Left ventricle myocardium inferior (tissue), 1 donor: ENCODE data around the gene TFB1M. TPM values are rescaled to one million over a fixed set of nuclear protein-coding genes. Genes with fewer than 3 reads are reported as not detected.
"Not testable (repeated sequence)": the region's sequence is repeated elsewhere in the genome, so short reads cannot be mapped to it uniquely, and the experiment has no call there.

Experiments
- DNase-seq: peaks from one replicate; pipeline ENCODE4 v3.0.0-alpha.2; 2020
- H3K27ac ChIP-seq: fragments of 200-600 bp; replicated peaks from 2 replicates; pipeline ENCODE4 v1.8.0; 2021
- H3K27me3 ChIP-seq: fragments of 200-600 bp; 2 replicates; pipeline ENCODE4 v1.8.0; 2021; ENCODE audit warnings: low read depth
- H3K36me3 ChIP-seq: fragments of 200-600 bp; 2 replicates; pipeline ENCODE4 v1.8.0; 2021
- H3K4me1 ChIP-seq: fragments of 200-600 bp; 2 replicates; pipeline ENCODE4 v1.8.0; 2021
- H3K4me3 ChIP-seq: fragments of 200-600 bp; 2 replicates; pipeline ENCODE4 v1.8.0; 2021; ENCODE audit warnings: mild to moderate bottlenecking, moderate library complexity
- H3K9me3 ChIP-seq: fragments of 200-600 bp; replicated peaks from 2 replicates; pipeline ENCODE4 v1.8.0; 2021
- intact Hi-C: fragments of 100-400 bp; cut with micrococcal nuclease; formaldehyde crosslinking; loops from one replicate; pipeline ENCODE4 v1.11.0; 2022
- total RNA-seq: library from RNA; stranded (reverse); fragmentation: NEBNext Ultra II Directional; extraction: Animal tissue kit (Norgen Biotek cat#: 25700); gene quantifications from one replicate; pipeline ENCODE4 v1.2.1, GENCODE V29; 2021
- TF ChIP-seq, protein P1 (sequence below): fragments of 200-600 bp; IDR thresholded peaks from 2 replicates; pipeline ENCODE4 v1.8.0; 2021; ENCODE audit warnings: antibody characterized with exemption, mild to moderate bottlenecking, borderline replicate concordance
- donor health status: DM: no; HTN: yes; CAD: no; lungs with severe emphysema.

The TFB1M gene
- total RNA-seq, 1 donor from 2014 or later = 18.8 TPM

DNA sequence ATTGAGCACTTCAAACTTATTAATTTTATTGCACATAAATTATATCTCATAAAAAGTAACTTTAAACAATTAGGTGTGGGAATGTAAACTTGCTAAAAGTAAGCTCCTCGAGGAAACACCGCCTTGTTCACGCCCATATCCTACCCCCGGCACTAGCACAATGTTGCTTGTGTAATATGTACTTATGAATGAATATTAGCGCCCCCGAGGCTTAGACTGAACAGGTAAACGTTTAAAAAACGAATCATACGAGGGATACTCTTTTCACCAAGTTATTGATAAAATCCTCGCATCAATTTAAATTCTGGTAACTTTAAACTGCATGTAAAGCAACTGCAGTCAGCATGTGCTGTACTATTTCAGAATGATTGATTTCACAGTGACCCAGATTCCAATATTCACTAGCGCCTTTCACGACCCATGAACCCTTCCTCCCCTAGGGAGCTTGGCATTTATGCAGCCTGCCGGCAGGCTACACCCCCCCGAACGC, 637 bp downstream of the TFB1M start:
- Histone ChIP-seq H3K27ac (peak overlapping the region; percentile 96), H3K9me3 (no peaks in the 10 kb centered on the region), H3K27me3 (no peaks in the 10 kb centered on the region), H3K36me3 (peaks cover 6% of the 10 kb centered on the region), H3K4me3 (peak overlapping the region; percentile 83), H3K4me1 (peaks cover 36% of the 10 kb centered on the region)
- intact Hi-C loops = no loop called here
- no peak for DNase-seq
- TF ChIP-seq, protein P1, sequence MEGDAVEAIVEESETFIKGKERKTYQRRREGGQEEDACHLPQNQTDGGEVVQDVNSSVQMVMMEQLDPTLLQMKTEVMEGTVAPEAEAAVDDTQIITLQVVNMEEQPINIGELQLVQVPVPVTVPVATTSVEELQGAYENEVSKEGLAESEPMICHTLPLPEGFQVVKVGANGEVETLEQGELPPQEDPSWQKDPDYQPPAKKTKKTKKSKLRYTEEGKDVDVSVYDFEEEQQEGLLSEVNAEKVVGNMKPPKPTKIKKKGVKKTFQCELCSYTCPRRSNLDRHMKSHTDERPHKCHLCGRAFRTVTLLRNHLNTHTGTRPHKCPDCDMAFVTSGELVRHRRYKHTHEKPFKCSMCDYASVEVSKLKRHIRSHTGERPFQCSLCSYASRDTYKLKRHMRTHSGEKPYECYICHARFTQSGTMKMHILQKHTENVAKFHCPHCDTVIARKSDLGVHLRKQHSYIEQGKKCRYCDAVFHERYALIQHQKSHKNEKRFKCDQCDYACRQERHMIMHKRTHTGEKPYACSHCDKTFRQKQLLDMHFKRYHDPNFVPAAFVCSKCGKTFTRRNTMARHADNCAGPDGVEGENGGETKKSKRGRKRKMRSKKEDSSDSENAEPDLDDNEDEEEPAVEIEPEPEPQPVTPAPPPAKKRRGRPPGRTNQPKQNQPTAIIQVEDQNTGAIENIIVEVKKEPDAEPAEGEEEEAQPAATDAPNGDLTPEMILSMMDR = no peak

DNA sequence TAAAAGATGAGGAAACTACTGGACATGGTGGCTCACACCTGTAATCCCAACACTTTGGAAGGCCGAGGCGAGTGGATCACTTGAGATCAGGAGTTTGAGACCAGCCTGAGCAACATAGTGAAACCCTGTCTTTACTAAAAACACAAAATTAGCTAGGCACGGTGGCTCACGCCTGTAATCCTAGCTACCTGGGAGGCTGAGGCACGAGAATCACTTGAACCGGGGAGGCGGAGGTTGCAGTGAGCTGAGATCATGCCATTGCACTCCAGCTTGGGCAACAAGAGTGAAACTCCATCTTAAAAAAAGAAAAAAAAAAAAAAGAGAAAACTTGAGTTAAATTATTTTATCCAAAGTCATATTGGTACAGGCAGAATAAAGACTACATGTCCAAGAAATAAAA, 1.3 kb downstream of the TFB1M start:
- intact Hi-C loops, H3K27me3 ChIP-seq, DNase-seq, H3K9me3 ChIP-seq, H3K27ac ChIP-seq: not testable (repeated sequence)
- Histone ChIP-seq H3K36me3 (peaks cover 13% of the 10 kb centered on the region), H3K4me3 (peak overlapping the region; percentile 83), H3K4me1 (peaks cover 36% of the 10 kb centered on the region)

DNA sequence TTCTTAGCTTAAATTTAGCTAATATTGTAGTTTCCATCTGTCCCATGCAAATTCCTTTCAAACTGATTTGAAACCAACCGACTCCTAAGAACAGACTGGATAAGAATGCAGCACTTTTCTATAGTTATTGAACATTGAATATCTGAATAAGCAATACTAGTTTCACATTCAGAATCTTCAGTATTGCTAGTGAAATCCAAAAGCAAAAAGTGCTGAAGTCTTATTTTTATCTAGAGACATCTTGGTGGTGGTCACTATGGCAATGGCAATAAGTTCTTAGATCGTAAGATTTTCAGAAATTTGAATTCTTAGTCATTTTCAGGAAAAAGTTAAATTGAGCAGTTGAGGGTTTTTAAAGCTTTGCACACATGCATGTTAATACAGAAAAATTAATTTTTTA, 2.7 kb downstream of the TFB1M start:
- DNase-seq = no peak
- no peaks in the 10 kb centered on the region for H3K27me3 ChIP-seq
- H3K27ac ChIP-seq = no peak overlapping the region
- peaks cover 36% of the 10 kb centered on the region for H3K4me1 ChIP-seq
- no peak overlapping the region for H3K4me3 ChIP-seq
- H3K9me3 ChIP-seq = no peaks in the 10 kb centered on the region
- intact Hi-C loops = no loop called here
- H3K36me3 ChIP-seq = peaks cover 20% of the 10 kb centered on the region
- TF ChIP-seq, protein P1 = no peak

DNA sequence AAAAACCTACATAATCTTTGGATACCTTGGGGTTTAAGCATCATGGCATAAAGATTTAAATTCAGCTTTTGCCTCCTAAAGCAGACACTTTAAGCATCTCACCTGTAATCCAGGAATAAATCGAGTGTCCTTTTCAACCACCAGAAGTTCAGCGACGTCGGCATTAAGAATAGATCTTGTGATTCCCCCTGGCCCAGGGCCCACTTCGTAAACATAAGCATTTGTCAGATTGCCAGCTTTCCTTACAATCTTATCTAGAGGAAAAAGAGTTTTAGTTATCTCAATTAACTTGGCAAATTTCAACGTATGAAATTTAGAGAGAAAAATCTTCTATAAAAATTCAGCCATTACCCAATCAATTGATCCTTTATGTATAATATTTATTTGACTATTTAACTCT, 3.2 kb downstream of the TFB1M start:
- Histone ChIP-seq H3K9me3 (no peaks in the 10 kb centered on the region), H3K27me3 (no peaks in the 10 kb centered on the region)
- intact Hi-C loops = no loop called here

DNA sequence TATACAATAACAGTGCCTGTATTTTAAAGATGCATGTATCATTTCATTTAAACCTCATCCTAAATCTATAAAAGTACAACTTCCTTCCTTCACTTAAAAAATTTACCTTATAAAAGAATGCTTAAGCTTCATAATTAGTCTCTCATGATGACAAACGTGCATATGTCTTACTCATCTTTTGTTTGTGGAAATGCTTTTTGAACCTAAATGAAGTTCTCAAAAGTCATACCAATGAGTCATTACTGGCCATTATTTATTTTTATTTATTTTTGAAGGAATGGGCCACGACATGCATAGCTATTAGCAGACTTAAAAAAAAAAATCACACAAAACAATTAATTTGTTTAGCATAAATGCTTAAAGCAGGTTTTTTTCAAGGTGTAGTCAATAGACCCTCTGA, 3.7 kb downstream of the TFB1M start:
- Histone ChIP-seq H3K9me3 (no peaks in the 10 kb centered on the region), H3K27ac (no peak overlapping the region), H3K4me1 (peaks cover 40% of the 10 kb centered on the region), H3K4me3 (no peak overlapping the region), H3K36me3 (peaks cover 21% of the 10 kb centered on the region), H3K27me3 (no peaks in the 10 kb centered on the region)
- intact Hi-C loops = no loop called here
- TF ChIP-seq, protein P1 = no peak
- DNase-seq = no peak

More for the DNA sequence above, 3.2 kb downstream of the TFB1M start:
- no peak for DNase-seq
- Histone ChIP-seq H3K27ac (no peak overlapping the region), H3K36me3 (peaks cover 21% of the 10 kb centered on the region), H3K4me3 (no peak overlapping the region), H3K4me1 (peaks cover 37% of the 10 kb centered on the region)
- TF ChIP-seq, protein P1 = no peak

DNA sequence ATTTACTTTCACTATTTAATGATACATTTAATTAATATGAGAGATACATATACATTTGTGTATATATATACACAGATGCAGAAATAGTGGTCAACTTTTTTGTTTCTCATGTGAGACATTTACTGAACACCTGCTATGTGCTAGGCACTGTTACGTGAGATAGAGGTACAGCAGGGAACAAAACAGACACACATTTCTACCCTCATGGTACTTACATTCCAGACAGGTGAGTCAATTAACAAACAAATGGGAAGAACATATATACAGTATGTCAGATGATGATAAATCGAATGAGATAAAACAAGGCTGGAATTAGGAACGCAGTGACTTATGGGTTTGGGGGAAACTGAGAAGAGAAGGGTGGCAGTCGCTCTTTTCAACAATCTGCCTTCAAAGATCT, 5.1 kb downstream of the TFB1M start:
- intact Hi-C loops = no loop called here
- H3K27me3 ChIP-seq = no peaks in the 10 kb centered on the region
- no peak for DNase-seq
- H3K9me3 ChIP-seq = no peaks in the 10 kb centered on the region
- peaks cover 21% of the 10 kb centered on the region for H3K36me3 ChIP-seq
- no peak overlapping the region for H3K4me3 ChIP-seq
- H3K27ac ChIP-seq = no peak overlapping the region
- TF ChIP-seq, protein P1 = no peak
- peaks cover 29% of the 10 kb centered on the region for H3K4me1 ChIP-seq
